Adrenal gland (tissue), 12 donors: ENCODE measurements around the gene DNAJC6. TPM values are rescaled to one million over a fixed set of nuclear protein-coding genes. Genes with fewer than 3 reads are reported as not detected.

Source experiments
- DNase-seq, 7 donors: peaks; one replicate each; pipeline ENCODE4 v3.0.0-alpha.2; 2019 to 2020
- H3K27ac ChIP-seq, 5 donors: fragments of 200-600 bp; sonication (generic) in 4 of 5; 1 replicate in 3 of 5; 2 replicates in 2 of 5; pipeline versions ENCODE4 v1.5.1 to v1.8.0; 2016 to 2020; ENCODE audit warnings: mild to moderate bottlenecking in 1 of 5
- H3K27me3 ChIP-seq: fragments of 200-600 bp; 2 replicates; pipeline ENCODE4 v1.8.0; 2021
- H3K36me3 ChIP-seq, 2 donors: fragments of 200-600 bp; replicated peaks in 1 of 2; 1 replicate in 1 of 2; 2 replicates in 1 of 2; pipeline versions ENCODE4 v1.5.1 to v1.8.0; 2018 to 2022
- H3K4me1 ChIP-seq, 2 donors: fragments of 200-600 bp; replicated peaks in 1 of 2; 1 replicate in 1 of 2; 2 replicates in 1 of 2; pipeline versions ENCODE4 v1.5.1 to v1.8.0; 2018 to 2021
- H3K4me3 ChIP-seq, 4 donors: fragments of 200-600 bp; sonication (generic) in 3 of 4; one replicate each; pipeline ENCODE4 v1.5.1; 2016 to 2018
- H3K9me3 ChIP-seq, 3 donors: fragments of 200-600 bp; sonication (generic) in 1 of 3; replicated peaks in 1 of 3; 1 replicate in 2 of 3; 2 replicates in 1 of 3; pipeline versions ENCODE4 v1.5.1 to v1.8.0; 2016 to 2021
- CTCF ChIP-seq, 6 experiments: fragments of 450-650 bp in 4 of 6; fragments of 200-600 bp in 2 of 6; sonication (generic) in 1 of 6; IDR thresholded peaks; 1 replicate in 5 of 6; 2 replicates in 1 of 6; pipeline versions ENCODE4 v1.5.1 to v1.8.0; 2016 to 2021; ENCODE audit warnings: antibody characterized with exemption in 6 of 6, mild to moderate bottlenecking in 2 of 6, moderate library complexity in 1 of 6
- POLR2A ChIP-seq, 2 donors: fragments of 450-650 bp; IDR thresholded peaks; one replicate each; pipeline ENCODE4 v1.6.1; 2017; ENCODE audit warnings: antibody characterized with exemption in 2 of 2, mild to moderate bottlenecking in 2 of 2, moderate library complexity in 1 of 2
- WGBS, 4 donors: extraction: QIAGEN DNeasy Blood & Tissue Kit in 2 of 4; methylation state at CpG; one replicate each; pipeline versions ENCODE4 v1.1.5 to v1.1.7; 2013 to 2017; 5-methylcytosine and 5-hydroxymethylcytosine counted together
- intact Hi-C, 2 donors: fragments of 100-400 bp; cut with DNase I; formaldehyde crosslinking; loops; one replicate each; pipeline versions ENCODE4 v1.14.1 to v1.15.0; 2022 to 2023
- polyA plus RNA-seq, 3 donors: library from polyadenylated mRNA; stranded (reverse); fragments of 200-250 nt in 2 of 3; fragments of 350-450 nt in 1 of 3; fragmentation: Illumina TruSeq in 1 of 3; extraction: RNeasy Lipid Tissue Mini Kit (QIAGEN cat#74804) in 1 of 3; gene quantifications; one replicate each; pipeline ENCODE4 v1.2.3, GENCODE V29; 2013 to 2014
- total RNA-seq, 9 donors: library from RNA; depleted of rRNA in 4 of 9; stranded (reverse); fragments of >200 nt in 4 of 9; fragments of 120-200 nt in 1 of 9; fragmentation: NEBNext Ultra II Directional in 1 of 9; extraction: Animal tissue kit (Norgen Biotek cat#: 25700) in 1 of 9; gene quantifications; one replicate each; pipeline versions ENCODE4 v1.1.0 to v1.2.4, GENCODE V29; 2013 to 2023
- donor health status: healthy with polysubstance abuse.
- donor health status: Bipolar disorder and iron deficiency.
- donor health status: DM: yes; HTN: yes; CAD: no.
- donor health status: DM: no; HTN: no; CAD: no.
- donor health status: DM: no; HTN: no; CAD: no.
- donor health status: DM: yes; HTN: yes; CAD: no.

DNAJC6 gene
- total and polyA plus RNA-seq, 12 donors, result 1.5 to 39.8 (median 13.2) TPM

DNA sequence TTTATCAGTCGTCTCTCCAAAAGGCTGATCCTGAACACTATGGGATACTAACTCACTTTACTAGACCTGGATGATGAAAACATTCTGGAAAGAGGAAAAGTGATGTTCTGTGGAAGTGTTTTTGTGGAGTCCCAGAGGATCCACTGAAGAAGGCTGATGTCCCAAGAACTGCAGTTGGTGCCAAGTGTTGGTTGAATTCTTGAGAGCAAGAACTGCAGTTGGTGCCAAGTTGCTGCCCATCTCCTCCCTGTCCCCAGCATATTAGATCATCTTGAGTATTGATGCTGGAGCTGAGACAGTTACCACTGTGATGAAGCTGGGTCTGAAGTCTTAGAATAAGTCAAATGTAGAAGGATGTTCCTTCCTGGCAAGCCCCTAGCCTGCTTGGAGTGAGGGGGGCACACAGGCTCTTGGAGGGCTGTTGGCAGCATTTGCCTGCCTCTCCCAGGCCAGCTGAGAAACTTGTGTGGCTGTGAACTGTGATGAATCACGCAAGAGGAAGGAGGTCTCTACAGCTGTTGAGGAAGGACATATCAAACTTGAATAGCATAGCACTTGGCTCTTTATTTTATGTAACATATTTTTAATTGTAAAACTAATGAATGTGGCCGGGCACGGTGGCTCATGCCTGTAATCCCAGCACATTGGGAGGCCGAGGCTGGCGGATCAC, 48.1 kb downstream of the DNAJC6 start:
- TF ChIP-seq CTCF (IDR thresholded peaks at IDR 0.05) (no peak), POLR2A (IDR thresholded peaks at IDR 0.05) (no peak)
- Histone ChIP-seq H3K9me3 (no peaks in the 10 kb centered on the region), H3K27me3 (no peaks in the 10 kb centered on the region), H3K36me3 (no peaks in the 10 kb centered on the region), H3K27ac (no peak overlapping the region), H3K4me3 (no peak overlapping the region), H3K4me1 (peaks cover 5 to 24% of the 10 kb centered on the region in 2 donors)
- DNase-seq, result no peak
- WGBS, 4 donors, result 90 to 97% (median 95%) methylated on average over 6 of the region's 6 CpGs
- intact Hi-C loops, result no loop called here

DNA sequence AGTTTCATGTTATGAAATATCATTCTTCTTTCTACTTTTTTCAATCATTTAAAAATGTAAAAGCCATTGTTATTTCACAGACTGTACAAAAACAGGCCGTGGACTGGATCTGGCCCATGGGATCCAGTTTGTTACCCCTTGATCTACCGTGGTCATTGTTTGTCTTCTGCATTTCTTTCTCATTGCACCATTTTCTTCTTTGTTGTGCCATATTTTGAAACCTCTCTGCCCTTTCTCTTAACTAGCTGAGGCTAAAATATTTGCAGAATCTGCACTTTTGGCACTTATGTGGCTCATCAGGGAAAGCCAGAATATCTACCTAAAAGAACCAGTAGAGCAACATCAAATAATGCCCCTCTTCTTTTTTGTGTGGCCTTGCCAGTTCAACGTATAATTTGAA, 50.5 kb downstream of the DNAJC6 start:
- TF ChIP-seq POLR2A (IDR thresholded peaks at IDR 0.05), result no peak
- no peak for TF ChIP-seq CTCF (IDR thresholded peaks at IDR 0.05)
- H3K4me1 ChIP-seq, result peaks cover 5 to 8% of the 10 kb centered on the region in 2 donors
- 66 to 69% (median 69%) methylated on average over 3 of the region's 3 CpGs for WGBS, 4 donors
- no peaks in the 10 kb centered on the region for H3K9me3 ChIP-seq
- no peak overlapping the region for H3K27ac ChIP-seq
- H3K36me3 ChIP-seq, result no peaks in the 10 kb centered on the region
- H3K4me3 ChIP-seq, result no peak overlapping the region
- DNase-seq, result no peak
- intact Hi-C loops, result no loop called here
- no peaks in the 10 kb centered on the region for H3K27me3 ChIP-seq

DNA sequence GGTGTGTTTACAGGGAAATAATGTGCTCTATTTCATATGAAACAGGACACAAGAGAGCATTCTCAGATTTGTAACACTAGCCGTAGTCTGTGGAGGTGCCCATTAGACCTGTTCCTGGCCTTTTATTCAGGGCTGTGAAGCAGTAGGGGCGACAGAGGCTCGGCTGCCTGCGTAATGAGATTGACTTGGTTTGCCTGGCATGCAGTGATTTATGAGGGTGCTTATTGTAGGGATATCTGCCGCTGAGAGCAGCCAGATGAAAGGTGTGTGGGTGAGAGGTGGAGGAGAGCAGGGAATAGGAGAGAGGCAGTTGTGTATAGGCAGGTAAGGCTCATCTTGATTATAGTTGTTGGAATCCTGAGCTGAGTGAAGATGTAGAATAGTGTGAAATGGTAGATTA, 51.3 kb downstream of the DNAJC6 start:
- Histone ChIP-seq H3K4me3 (no peak overlapping the region), H3K36me3 (no peaks in the 10 kb centered on the region), H3K27me3 (no peaks in the 10 kb centered on the region), H3K9me3 (no peaks in the 10 kb centered on the region), H3K4me1 (peaks cover 5 to 6% of the 10 kb centered on the region in 2 donors), H3K27ac (no peak overlapping the region)
- WGBS, 4 donors, result 70 to 77% (median 73%) methylated on average over 5 of the region's 5 CpGs
- peak in 1 of 7 donors; percentile 56 for DNase-seq
- TF ChIP-seq POLR2A (IDR thresholded peaks at IDR 0.05), result no peak
- no peak for TF ChIP-seq CTCF (IDR thresholded peaks at IDR 0.05)
- intact Hi-C loops, result no loop called here

- no peak overlapping the region for H3K4me3 ChIP-seq
- no peak overlapping the region for H3K27ac ChIP-seq
- intact Hi-C loops, result no loop called here
- H3K36me3 ChIP-seq, result no peaks in the 10 kb centered on the region
- no peaks in the 10 kb centered on the region for H3K9me3 ChIP-seq
- H3K4me1 ChIP-seq, result no peaks in the 10 kb centered on the region
- DNase-seq, result peak in 1 of 7 donors; percentile 6
- H3K27me3 ChIP-seq, result no peaks in the 10 kb centered on the region
- 92 to 97% (median 94%) methylated on average over 3 of the region's 3 CpGs for WGBS, 4 donors
- TF ChIP-seq POLR2A (IDR thresholded peaks at IDR 0.05), result no peak
- TF ChIP-seq CTCF (IDR thresholded peaks at IDR 0.05), result no peak
These were observed 53.2 kb downstream of the DNAJC6 start for GRCh38 chr1:65362545-65362944.
